Heart right ventricle (tissue), 16 donors: ENCODE results near the gene KRTAP2-1. TPM values are rescaled to one million over a fixed set of nuclear protein-coding genes. Genes with fewer than 3 reads are reported as not detected.
"Not testable (repeated sequence)": the region's sequence is repeated elsewhere in the genome, so short reads cannot be mapped to it uniquely, and the experiment has no call there.

Experiments used
- ATAC-seq, 8 donors: fragments of 200-7000 bp; cut with Tn5 transposase; one replicate each; pipeline ENCODE4 v1.9.1; 2020; ENCODE audit warnings: mild to moderate bottlenecking in 8 of 8, moderate library complexity in 8 of 8, moderate number of reproducible peaks in 1 of 8
- DNase-seq, 2 donors: peaks; one replicate each; pipeline ENCODE4 v3.0.0-alpha.2; 2020
- H3K27ac ChIP-seq, 10 donors: fragments of 200-600 bp; sonication (generic) in 2 of 10; one replicate each; pipeline versions ENCODE4 v1.5.0 to v1.8.0; 2020 to 2022; ENCODE audit warnings: mild to moderate bottlenecking in 3 of 10
- H3K27me3 ChIP-seq, 7 donors: fragments of 200-600 bp; one replicate each; pipeline ENCODE4 v1.8.0; 2021 to 2022; ENCODE audit warnings: mild to moderate bottlenecking in 2 of 7
- H3K36me3 ChIP-seq, 9 donors: fragments of 200-600 bp; sonication (generic) in 1 of 9; one replicate each; pipeline versions ENCODE4 v1.5.0 to v1.8.0; 2020 to 2022; ENCODE audit warnings: mild to moderate bottlenecking in 2 of 9
- H3K4me1 ChIP-seq, 9 donors: fragments of 200-600 bp; sonication (generic) in 1 of 9; one replicate each; pipeline versions ENCODE4 v1.5.0 to v1.8.0; 2020 to 2022; ENCODE audit warnings: mild to moderate bottlenecking in 4 of 9
- H3K4me3 ChIP-seq, 10 donors: fragments of 200-600 bp; sonication (generic) in 2 of 10; one replicate each; pipeline versions ENCODE4 v1.5.0 to v1.8.0; 2020 to 2022; ENCODE audit warnings: mild to moderate bottlenecking in 7 of 10, moderate library complexity in 2 of 10
- H3K9me3 ChIP-seq, 11 donors: fragments of 200-600 bp in 10 of 11; sonication (generic) in 2 of 11; one replicate each; pipeline versions ENCODE4 v1.5.0 to v1.8.0; 2013 to 2022; ENCODE audit warnings: mild to moderate bottlenecking in 2 of 11, control low read depth in 1 of 11, moderate library complexity in 1 of 11
- CTCF ChIP-seq, 9 donors: fragments of 200-600 bp; sonication (generic) in 2 of 9; IDR thresholded peaks; one replicate each; pipeline versions ENCODE4 v1.5.0 to v1.8.0; 2021 to 2022; ENCODE audit warnings: antibody characterized with exemption in 9 of 9, mild to moderate bottlenecking in 5 of 9, moderate library complexity in 1 of 9
- WGBS, 2 donors: extraction: QIAGEN DNeasy Blood & Tissue Kit; methylation state at CpG; one replicate each; pipeline ENCODE4 v1.1.7; 2013; ENCODE audit warnings: inconsistent platforms in 1 of 2; 5-methylcytosine and 5-hydroxymethylcytosine counted together
- intact Hi-C, 10 donors: fragments of 100-400 bp; cut with DNase I; formaldehyde crosslinking; loops; one replicate each; pipeline versions ENCODE4 v1.11.1 to v1.14.2; 2022
- polyA plus RNA-seq, 2 donors: library from polyadenylated mRNA; stranded (reverse); fragments of 200-250 nt; gene quantifications; one replicate each; pipeline ENCODE4 v1.2.3, GENCODE V29; 2013
- total RNA-seq, 10 donors: library from RNA; stranded (reverse); fragmentation: NEBNext Ultra II Directional in 3 of 10; extraction: Animal tissue kit (Norgen Biotek cat#: 25700) in 3 of 10; gene quantifications; one replicate each; pipeline versions ENCODE4 v1.2.1 to v1.2.4, GENCODE V29; 2021 to 2023
- donor health status: Arrhythmogenic right ventricular cardiomyopathy.
- donor health status: ischemic (EF 13 %, LVEDD 7.1; RV severe dilation, severe dysfunction).
- donor health status: healthy with polysubstance abuse.
- donor health status: DM: no; HTN: yes; CAD: no.
- donor health status: DM: no; HTN: no; CAD: no.
- donor health status: ischemic (EF 25% LVEDD 6.9; RV normal size, moderate dysfunction).
- donor health status: ischemic (EF 25% LVEDD 5.7; RV mildly dilated, moderate dysfunction).
- donor health status: healthy.
- donor health status: DM: yes; HTN: yes; CAD: no.
- donor health status: Ischemic cardiomyopathy.
- donor health status: ischemic (EF 35%, LVEDD 5.7; RV mildly dilated, moderate dysfunction).
- donor health status: nonischemic (EF 11% LVEDD 7.7; RV severe dilation, severe dysfunction).
- donor health status: DM: yes; HTN: yes; CAD: no.
- donor health status: PGD.
- donor health status: ischemic (EF 29% LVEDD 5.4; RV normal size, mild dysfunction).
- donor health status: nonischemic (EF 23%, LVEDD 6.1; RV moderate dilation, normal function).

The KRTAP2-1 gene
- total and polyA plus RNA-seq, 12 donors: not detected

GRCh38 chr17:41063449-41063848 lies 16.3 kb upstream of the KRTAP2-1 start:
- no peak overlapping the region for H3K4me3 ChIP-seq
- H3K4me1 ChIP-seq: no peaks in the 10 kb centered on the region
- intact Hi-C loops: no loop called here
- H3K27ac ChIP-seq: no peak overlapping the region
- no peaks in the 10 kb centered on the region for H3K9me3 ChIP-seq
- peaks cover 0 to 61% (median 43%) of the 10 kb centered on the region in 7 donors for H3K27me3 ChIP-seq
- no peak for TF ChIP-seq CTCF (IDR thresholded peaks at IDR 0.05)
- WGBS, 2 donors: 89% methylated on average over 4 of the region's 4 CpGs
- DNase-seq: no peak
- H3K36me3 ChIP-seq: no peaks in the 10 kb centered on the region
- no peak for ATAC-seq

DNA sequence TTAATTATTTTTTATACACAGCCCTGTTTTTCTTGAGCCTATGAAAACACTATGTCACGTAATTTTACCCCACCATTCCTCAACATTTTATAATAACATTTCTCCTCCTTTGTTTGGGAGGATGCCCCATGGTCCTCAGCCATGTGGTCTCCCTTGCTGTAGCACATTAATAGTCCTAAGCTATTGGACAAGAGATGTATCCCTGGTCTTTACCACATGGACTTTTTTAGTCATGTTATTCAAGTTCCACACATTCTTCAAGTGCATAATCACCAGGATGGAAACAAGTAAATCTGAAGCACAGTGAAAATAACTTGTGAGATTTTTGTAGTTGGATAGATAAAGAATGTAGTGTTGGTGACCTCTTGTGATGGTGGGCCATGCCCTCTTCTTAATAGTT lies 14.8 kb upstream of the KRTAP2-1 start:
- peaks cover 0 to 76% (median 51%) of the 10 kb centered on the region in 7 donors for H3K27me3 ChIP-seq

DNA sequence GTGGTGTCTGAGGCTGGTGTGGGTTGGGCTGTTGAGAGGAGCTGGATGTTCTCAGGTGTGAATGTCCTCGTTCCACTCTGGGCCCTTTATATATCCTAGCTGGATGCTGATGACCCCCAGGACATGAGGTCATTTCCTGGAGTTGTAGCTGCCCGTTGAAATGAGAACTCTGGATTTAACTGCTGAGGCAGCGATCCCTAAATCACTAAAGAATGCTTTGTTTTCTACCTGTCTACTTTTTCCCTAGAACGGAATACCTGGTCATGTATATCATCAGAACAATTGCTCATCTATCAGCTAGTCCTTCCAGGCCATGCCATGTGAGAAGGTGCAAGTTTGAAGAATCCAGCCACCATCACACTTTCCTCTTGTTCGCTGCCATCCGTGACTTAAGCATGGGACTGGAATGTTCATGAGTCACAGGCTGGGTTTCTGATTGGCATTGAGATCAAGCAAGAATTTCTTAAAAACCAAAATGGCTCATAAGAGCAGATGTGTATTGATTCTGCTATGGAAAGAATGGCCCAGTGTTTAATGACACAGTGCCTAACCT lies 13.0 kb upstream of the KRTAP2-1 start, which contains the start of gene KRTAP2-3:
TSS of gene KRTAP2-3 (minus strand) at position 63 of the 553 bp plus-strand sequence. CDS start 64 bp downstream, outside the sequence.
- Histone ChIP-seq H3K36me3 (no peaks in the 10 kb centered on the region), H3K27me3 (peaks cover 0 to 82% (median 58%) of the 10 kb centered on the region in 7 donors), H3K9me3 (peaks cover 0 to 7% (median 0%) of the 10 kb centered on the region in 11 donors), H3K27ac (no peak within 1 kb of the TSS), H3K4me3 (no peak within 1 kb of the TSS), H3K4me1 (no peaks in the 10 kb centered on the region)
- WGBS, 2 donors: 60 to 61% methylated on average over 6 of the region's 6 CpGs
- DNase-seq: no peak
- intact Hi-C loops: no loop called here
- TF ChIP-seq CTCF (IDR thresholded peaks at IDR 0.05): no peak
- ATAC-seq: no peak

More for the DNA sequence above, 14.8 kb upstream of the KRTAP2-1 start:
- no peaks in the 10 kb centered on the region for H3K4me1 ChIP-seq
- ATAC-seq (no peak), DNase-seq (no peak)
- intact Hi-C loops: no loop called here
- H3K27ac ChIP-seq: no peak overlapping the region
- H3K36me3 ChIP-seq: no peaks in the 10 kb centered on the region
- H3K4me3 ChIP-seq: no peak overlapping the region
- peaks cover 0 to 7% (median 0%) of the 10 kb centered on the region in 11 donors for H3K9me3 ChIP-seq
- 69 to 76% methylated on average over 1 of the region's 1 CpG for WGBS, 2 donors
- no peak for TF ChIP-seq CTCF (IDR thresholded peaks at IDR 0.05)

- H3K9me3 ChIP-seq, H3K36me3 ChIP-seq, H3K27ac ChIP-seq, H3K4me1 ChIP-seq, DNase-seq, H3K4me3 ChIP-seq, intact Hi-C loops: not testable (repeated sequence)
- peak in 1 of 8 donors; percentile 53 for ATAC-seq
- H3K27me3 ChIP-seq: peaks cover 0 to 76% (median 55%) of the 10 kb centered on the region in 7 donors
- 23 to 28% methylated on average over 9 to 12 of the region's 31 CpGs for WGBS, 2 donors
These were observed 12.3 kb upstream of the KRTAP2-1 start for GRCh38 chr17:41059276-41060051.

- peaks cover 0 to 76% (median 50%) of the 10 kb centered on the region in 7 donors for H3K27me3 ChIP-seq
These were observed 11.6 kb upstream of the KRTAP2-1 start for GRCh38 chr17:41058741-41059140.

More at GRCh38 chr17:41058741-41059140, 11.6 kb upstream of the KRTAP2-1 start:
- TF ChIP-seq CTCF (IDR thresholded peaks at IDR 0.05): no peak
- H3K27ac ChIP-seq: no peak overlapping the region
- peaks cover 0 to 8% (median 0%) of the 10 kb centered on the region in 11 donors for H3K9me3 ChIP-seq
- intact Hi-C loops: no loop called here
- no peaks in the 10 kb centered on the region for H3K36me3 ChIP-seq
- no peak overlapping the region for H3K4me3 ChIP-seq
- 85% methylated on average over 5 of the region's 5 CpGs for WGBS, 2 donors
- no peaks in the 10 kb centered on the region for H3K4me1 ChIP-seq
- DNase-seq: no peak
- no peak for ATAC-seq
